ENCODE data around the gene WASHC4.

The WASHC4 gene

GRCh38 chr12:105107494-105108371 is at the start of gene WASHC4:
Gene WASHC4, plus strand, starts transcription at chr12:105107731. Its CDS starts 70 bp downstream, at chr12:105107801.
- DNase-seq: peak; percentile 96

- no peak for DNase-seq
These were observed 46.7 kb upstream of the WASHC4 start for GRCh38 chr12:105060715-105061378.

GRCh38 chr12:105064564-105065178 is 42.9 kb upstream of the WASHC4 start:
- DNase-seq: no peak

- DNase-seq: no peak
These were observed 40.0 kb upstream of the WASHC4 start for GRCh38 chr12:105067511-105068031.

GRCh38 chr12:105069936-105070702 is 37.4 kb upstream of the WASHC4 start:
- no peak for DNase-seq

- DNase-seq: no peak
These were observed 35.5 kb upstream of the WASHC4 start for GRCh38 chr12:105071981-105072380.

- DNase-seq: no peak
These were observed 34.5 kb upstream of the WASHC4 start for GRCh38 chr12:105072888-105073488.

- DNase-seq: no peak
These were observed 31.4 kb upstream of the WASHC4 start for GRCh38 chr12:105076098-105076497.

- DNase-seq: no peak
These were observed 30.6 kb upstream of the WASHC4 start for GRCh38 chr12:105076913-105077312.

- no peak for DNase-seq
These were observed 30.1 kb upstream of the WASHC4 start for GRCh38 chr12:105077435-105077834.

- DNase-seq: no peak
These were observed 28.6 kb upstream of the WASHC4 start for GRCh38 chr12:105078712-105079570.

GRCh38 chr12:105083031-105083430 is 24.5 kb upstream of the WASHC4 start:
- DNase-seq: peak; percentile 3

- DNase-seq: peak; percentile 70
These were observed 23.9 kb upstream of the WASHC4 start for GRCh38 chr12:105083551-105084105.

GRCh38 chr12:105084251-105085250 is 23.0 kb upstream of the WASHC4 start, which contains the start of gene ALDH1L2:
Gene ALDH1L2, minus strand, starts transcription at chr12:105084458. Its CDS starts 22 bp downstream, at chr12:105084436.
- peak; percentile 63 for DNase-seq

GRCh38 chr12:105085501-105085900 is 22.0 kb upstream of the WASHC4 start:
- DNase-seq: no peak

GRCh38 chr12:105089817-105090216 is 17.7 kb upstream of the WASHC4 start:
- DNase-seq: no peak

GRCh38 chr12:105090361-105090760 is 17.2 kb upstream of the WASHC4 start:
- no peak for DNase-seq

GRCh38 chr12:105091476-105092206 is 15.9 kb upstream of the WASHC4 start:
- no peak for DNase-seq

- DNase-seq: no peak
These were observed 15.2 kb upstream of the WASHC4 start for GRCh38 chr12:105092336-105092735.
